PFSK-1 (cell line): Measurements from ENCODE around the gene ADPRHL1.

Source experiments
- FOXP2 ChIP-seq: optimal IDR thresholded peaks from 2 replicates; pipeline ENCODE3; 2011; ENCODE audit warnings: borderline replicate concordance, control low read depth, inconsistent platforms; ENCODE audit not compliant: insufficient read depth; ENCODE audit errors: extremely low read length, extremely low read depth
- POLR2AphosphoS5 ChIP-seq: IDR thresholded peaks from 2 replicates; pipeline ENCODE4 v1.6.1; 2012; ENCODE audit warnings: low read depth, mild to moderate bottlenecking, control low read depth, low read length, moderate library complexity
- SIN3A ChIP-seq: IDR thresholded peaks from 2 replicates; pipeline ENCODE4 v1.6.1; 2012; ENCODE audit warnings: mild to moderate bottlenecking, low read length, moderate library complexity, borderline replicate concordance; ENCODE audit not compliant: insufficient read depth
- TAF1 ChIP-seq: IDR thresholded peaks from 2 replicates; pipeline ENCODE4 v1.6.1; 2012; ENCODE audit warnings: low read length, control low read depth, borderline replicate concordance; ENCODE audit not compliant: insufficient read depth
- TF ChIP-seq, protein P1 (sequence below), 2 experiments: IDR thresholded peaks; 2 replicates each; pipeline versions ENCODE4 v1.6.1 to v1.8.0; 2011 to 2012; ENCODE audit warnings: low read depth in 2 of 2, low read length in 2 of 2, control low read depth in 1 of 2, inconsistent platforms in 1 of 2, mild to moderate bottlenecking in 1 of 2, moderate library complexity in 1 of 2; ENCODE audit not compliant: insufficient read depth in 1 of 2

ADPRHL1 gene

GRCh38 chr13:113472355-113473025, 19.2 kb upstream of the ADPRHL1 start:
- TF ChIP-seq POLR2AphosphoS5: no peak
- TF ChIP-seq SIN3A: no peak
- TF ChIP-seq TAF1: no peak
- TF ChIP-seq, protein P1, sequence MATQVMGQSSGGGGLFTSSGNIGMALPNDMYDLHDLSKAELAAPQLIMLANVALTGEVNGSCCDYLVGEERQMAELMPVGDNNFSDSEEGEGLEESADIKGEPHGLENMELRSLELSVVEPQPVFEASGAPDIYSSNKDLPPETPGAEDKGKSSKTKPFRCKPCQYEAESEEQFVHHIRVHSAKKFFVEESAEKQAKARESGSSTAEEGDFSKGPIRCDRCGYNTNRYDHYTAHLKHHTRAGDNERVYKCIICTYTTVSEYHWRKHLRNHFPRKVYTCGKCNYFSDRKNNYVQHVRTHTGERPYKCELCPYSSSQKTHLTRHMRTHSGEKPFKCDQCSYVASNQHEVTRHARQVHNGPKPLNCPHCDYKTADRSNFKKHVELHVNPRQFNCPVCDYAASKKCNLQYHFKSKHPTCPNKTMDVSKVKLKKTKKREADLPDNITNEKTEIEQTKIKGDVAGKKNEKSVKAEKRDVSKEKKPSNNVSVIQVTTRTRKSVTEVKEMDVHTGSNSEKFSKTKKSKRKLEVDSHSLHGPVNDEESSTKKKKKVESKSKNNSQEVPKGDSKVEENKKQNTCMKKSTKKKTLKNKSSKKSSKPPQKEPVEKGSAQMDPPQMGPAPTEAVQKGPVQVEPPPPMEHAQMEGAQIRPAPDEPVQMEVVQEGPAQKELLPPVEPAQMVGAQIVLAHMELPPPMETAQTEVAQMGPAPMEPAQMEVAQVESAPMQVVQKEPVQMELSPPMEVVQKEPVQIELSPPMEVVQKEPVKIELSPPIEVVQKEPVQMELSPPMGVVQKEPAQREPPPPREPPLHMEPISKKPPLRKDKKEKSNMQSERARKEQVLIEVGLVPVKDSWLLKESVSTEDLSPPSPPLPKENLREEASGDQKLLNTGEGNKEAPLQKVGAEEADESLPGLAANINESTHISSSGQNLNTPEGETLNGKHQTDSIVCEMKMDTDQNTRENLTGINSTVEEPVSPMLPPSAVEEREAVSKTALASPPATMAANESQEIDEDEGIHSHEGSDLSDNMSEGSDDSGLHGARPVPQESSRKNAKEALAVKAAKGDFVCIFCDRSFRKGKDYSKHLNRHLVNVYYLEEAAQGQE (IDR thresholded peaks at IDR 0.05; ENCODE audit: insufficient read depth in 1 of 2, low read depth in 2 of 2, low read length in 2 of 2): no peak
- TF ChIP-seq FOXP2: no peak

DNA sequence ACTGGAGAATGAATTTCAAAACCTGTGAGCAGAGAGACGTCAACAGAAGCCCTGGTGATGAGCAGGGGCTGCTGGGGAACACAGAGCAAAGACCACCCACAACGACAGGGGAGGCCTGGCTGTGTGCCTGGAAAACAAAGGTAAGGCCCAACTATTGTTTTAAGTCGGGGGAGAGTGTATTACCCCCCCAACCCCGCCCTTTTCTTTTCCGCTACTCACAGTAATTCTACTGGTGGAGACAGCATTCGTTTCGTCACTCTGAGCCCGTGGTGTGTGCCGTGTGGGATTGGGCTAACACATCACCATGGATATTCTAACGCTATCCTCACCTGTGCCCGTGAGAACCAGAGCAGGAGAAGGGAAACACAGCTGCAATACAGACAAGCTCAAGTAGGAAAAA, 18.6 kb upstream of the ADPRHL1 start:
- TF ChIP-seq TAF1: no peak
- TF ChIP-seq SIN3A: no peak
- no peak for TF ChIP-seq FOXP2

DNA sequence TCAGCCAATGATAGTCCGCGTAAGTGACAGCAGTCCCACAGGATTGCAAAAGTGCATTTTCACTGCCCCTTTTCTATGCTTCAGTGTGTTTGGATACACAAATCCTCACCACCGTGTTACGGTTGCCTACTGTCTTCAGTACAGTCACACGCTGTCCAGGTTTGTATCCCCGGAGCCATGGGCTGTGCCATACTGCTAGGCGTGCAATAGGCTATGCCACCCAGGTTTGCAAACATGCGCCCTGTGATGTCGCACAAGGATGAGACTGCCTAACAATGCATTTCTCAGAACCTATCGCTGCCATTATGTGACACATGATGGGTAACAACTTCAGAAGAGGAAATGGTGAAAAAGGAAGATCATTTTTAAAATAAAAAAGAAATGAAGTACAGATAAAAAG, 16.8 kb upstream of the ADPRHL1 start:
- TF ChIP-seq FOXP2 (no peak), TAF1 (no peak), SIN3A (no peak), POLR2AphosphoS5 (no peak)
- TF ChIP-seq, protein P1 (IDR thresholded peaks at IDR 0.05; ENCODE audit: insufficient read depth in 1 of 2, low read depth in 2 of 2, low read length in 2 of 2): no peak

DNA sequence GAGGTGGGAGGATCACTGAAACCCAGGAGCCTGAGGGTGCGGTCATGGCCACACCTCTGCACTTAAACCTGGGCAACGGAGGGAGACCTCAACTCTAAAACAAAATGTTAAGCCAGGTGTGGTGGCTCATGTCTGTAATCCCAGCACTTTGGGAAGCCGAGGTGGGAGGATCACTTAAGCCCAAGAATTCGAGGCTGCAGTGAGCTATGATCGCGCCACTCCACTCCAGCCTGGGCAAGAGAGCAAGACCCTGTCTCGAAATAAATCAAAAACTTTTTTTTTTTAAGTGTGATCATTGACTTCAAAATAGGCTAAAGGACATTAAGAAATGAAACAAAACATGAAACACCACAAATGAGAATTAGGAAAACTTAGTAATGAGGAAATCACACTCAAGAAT, 16.3 kb upstream of the ADPRHL1 start:
- TF ChIP-seq, protein P1 (IDR thresholded peaks at IDR 0.05; ENCODE audit: insufficient read depth in 1 of 2, low read depth in 2 of 2, low read length in 2 of 2): no peak
- no peak for TF ChIP-seq SIN3A
- TF ChIP-seq TAF1: no peak
- TF ChIP-seq FOXP2: no peak
- no peak for TF ChIP-seq POLR2AphosphoS5

- TF ChIP-seq TAF1 (no peak), FOXP2 (no peak), POLR2AphosphoS5 (no peak)
- TF ChIP-seq, protein P1 (IDR thresholded peaks at IDR 0.05; ENCODE audit: insufficient read depth in 1 of 2, low read depth in 2 of 2, low read length in 2 of 2): no peak
Observed at GRCh38 chr13:113468472-113469201, 15.3 kb upstream of the ADPRHL1 start.
